Body of pancreas (tissue), 4 donors: ENCODE data around the gene RELCH. TPM values are rescaled to one million over a fixed set of nuclear protein-coding genes. Genes with fewer than 3 reads are reported as not detected.

Experiments
- ATAC-seq: fragments of 150-250 bp; one replicate; pipeline ENCODE4 v1.9.1; 2016
- DNase-seq, 4 donors: peaks; one replicate each; pipeline ENCODE4 v3.0.0-alpha.2; 2019
- H3K27ac ChIP-seq, 4 donors: fragments of 200-600 bp; sonication (generic); 1 replicate in 3 of 4; 2 replicates in 1 of 4; pipeline versions ENCODE4 v1.5.1 to v1.6.1; 2016 to 2019; ENCODE audit warnings: mild to moderate bottlenecking in 1 of 4, mixed read lengths in 1 of 4, moderate library complexity in 1 of 4
- H3K27me3 ChIP-seq, 2 donors: fragments of 200-600 bp; sonication (generic); one replicate each; pipeline ENCODE4 v1.6.0; 2016; ENCODE audit warnings: mild to moderate bottlenecking in 1 of 2
- H3K36me3 ChIP-seq, 2 donors: fragments of 200-600 bp; sonication (generic); replicated peaks in 1 of 2; 2 replicates each; pipeline ENCODE4 v1.5.1; 2016; ENCODE audit warnings: low read depth in 2 of 2; ENCODE audit not compliant: insufficient read depth in 1 of 2
- H3K4me1 ChIP-seq: fragments of 200-600 bp; sonication (generic); one replicate; pipeline ENCODE4 v1.6.0; 2016
- H3K4me3 ChIP-seq, 2 donors: fragments of 200-600 bp; sonication (generic); 1 replicate in 1 of 2; 2 replicates in 1 of 2; pipeline ENCODE4 v1.5.1; 2016 to 2019
- H3K9me3 ChIP-seq, 3 donors: fragments of 200-600 bp; sonication (generic); 1 replicate in 2 of 3; 2 replicates in 1 of 3; pipeline ENCODE4 v1.5.1; 2016
- CTCF ChIP-seq, 7 experiments: fragments of 450-650 bp in 4 of 7; fragments of 200-600 bp in 3 of 7; sonication (generic) in 3 of 7; IDR thresholded peaks; one replicate each; pipeline ENCODE4 v1.5.1; 2016 to 2019; ENCODE audit warnings: antibody characterized with exemption in 7 of 7
- POLR2A ChIP-seq, 3 donors: fragments of 450-650 bp; IDR thresholded peaks; one replicate each; pipeline ENCODE4 v1.6.1; 2016; ENCODE audit warnings: antibody characterized with exemption in 3 of 3, mild to moderate bottlenecking in 2 of 3
- WGBS, 2 donors: methylation state at CpG; one replicate each; pipeline ENCODE4 v1.1.5; 2017; 5-methylcytosine and 5-hydroxymethylcytosine counted together
- intact Hi-C: fragments of 100-400 bp; cut with DNase I; formaldehyde crosslinking; loops from one replicate; pipeline ENCODE4 v1.15.1; 2023
- total RNA-seq, 2 donors: library from RNA; depleted of rRNA; stranded (reverse); fragments of >200 nt; gene quantifications; one replicate each; pipeline ENCODE4 v1.1.0, GENCODE V29; 2016

Gene RELCH
- total RNA-seq, 2 donors from 2014 or later = 13.5 to 51.4 TPM

- DNase-seq (no peak), ATAC-seq (no peak)
- 55 to 70% methylated on average over 1 of the region's 1 CpG for WGBS, 2 donors
- Histone ChIP-seq H3K4me3 (no peak overlapping the region), H3K9me3 (no peaks in the 10 kb centered on the region), H3K27ac (no peak overlapping the region), H3K4me1 (no peaks in the 10 kb centered on the region), H3K36me3 (no peaks in the 10 kb centered on the region), H3K27me3 (no peaks in the 10 kb centered on the region)
- intact Hi-C loops = no loop called here
- TF ChIP-seq CTCF (IDR thresholded peaks at IDR 0.05) = no peak
- no peak for TF ChIP-seq POLR2A (IDR thresholded peaks at IDR 0.05)
These were observed 27.7 kb downstream of the RELCH start for GRCh38 chr18:62214790-62215189.

GRCh38 chr18:62224229-62224628 is 37.2 kb downstream of the RELCH start:
- Histone ChIP-seq H3K4me3 (no peak overlapping the region), H3K9me3 (peaks cover 0 to 4% (median 0%) of the 10 kb centered on the region in 3 donors), H3K4me1 (no peaks in the 10 kb centered on the region), H3K27me3 (no peaks in the 10 kb centered on the region), H3K27ac (no peak overlapping the region), H3K36me3 (peaks cover 0 to 12% of the 10 kb centered on the region in 2 donors)
- WGBS, 2 donors = 98 to 99% methylated on average over 2 of the region's 2 CpGs
- no peak for DNase-seq
- TF ChIP-seq CTCF (IDR thresholded peaks at IDR 0.05) = no peak
- ATAC-seq = no peak
- intact Hi-C loops = no loop called here

GRCh38 chr18:62226047-62226446 is 39.0 kb downstream of the RELCH start:
- H3K27ac ChIP-seq = no peak overlapping the region
- DNase-seq = no peak
- H3K9me3 ChIP-seq = peaks cover 0 to 4% (median 0%) of the 10 kb centered on the region in 3 donors
- H3K36me3 ChIP-seq = peaks cover 0 to 19% of the 10 kb centered on the region in 2 donors
- TF ChIP-seq CTCF (IDR thresholded peaks at IDR 0.05) (no peak), POLR2A (IDR thresholded peaks at IDR 0.05) (no peak)
- 96 to 98% methylated on average over 3 of the region's 3 CpGs for WGBS, 2 donors
- H3K27me3 ChIP-seq = no peaks in the 10 kb centered on the region
- intact Hi-C loops = no loop called here
- no peaks in the 10 kb centered on the region for H3K4me1 ChIP-seq
- no peak overlapping the region for H3K4me3 ChIP-seq
- ATAC-seq = no peak

- no peak overlapping the region for H3K4me3 ChIP-seq
- no peak for TF ChIP-seq POLR2A (IDR thresholded peaks at IDR 0.05)
- TF ChIP-seq CTCF (IDR thresholded peaks at IDR 0.05) = no peak
- intact Hi-C loops = no loop called here
- no peaks in the 10 kb centered on the region for H3K27me3 ChIP-seq
- H3K27ac ChIP-seq = no peak overlapping the region
- H3K9me3 ChIP-seq = no peaks in the 10 kb centered on the region
- no peaks in the 10 kb centered on the region for H3K4me1 ChIP-seq
- peaks cover 5 to 12% of the 10 kb centered on the region in 2 donors for H3K36me3 ChIP-seq
- DNase-seq = no peak
- 91 to 95% methylated on average over 1 of the region's 1 CpG for WGBS, 2 donors
- ATAC-seq = no peak
These were observed 49.2 kb downstream of the RELCH start for GRCh38 chr18:62236252-62236651.

GRCh38 chr18:62239475-62239874 is 52.4 kb downstream of the RELCH start:
- ATAC-seq = no peak
- Histone ChIP-seq H3K27me3 (no peaks in the 10 kb centered on the region), H3K36me3 (no peaks in the 10 kb centered on the region), H3K4me3 (no peak overlapping the region), H3K27ac (no peak overlapping the region), H3K9me3 (no peaks in the 10 kb centered on the region), H3K4me1 (no peaks in the 10 kb centered on the region)
- intact Hi-C loops = no loop called here
- TF ChIP-seq POLR2A (IDR thresholded peaks at IDR 0.05) (no peak), CTCF (IDR thresholded peaks at IDR 0.05) (no peak)
- DNase-seq = no peak
- WGBS, 2 donors = 73 to 86% methylated on average over 3 of the region's 3 CpGs
